ENCODE measurements around the gene SRD5A3. TPM values are rescaled to one million over a fixed set of nuclear protein-coding genes. Genes with fewer than 3 reads are reported as not detected.

Gene SRD5A3
- total RNA-seq, 2 experiments from 2014 or later: 11.8 to 12.0 TPM

DNA sequence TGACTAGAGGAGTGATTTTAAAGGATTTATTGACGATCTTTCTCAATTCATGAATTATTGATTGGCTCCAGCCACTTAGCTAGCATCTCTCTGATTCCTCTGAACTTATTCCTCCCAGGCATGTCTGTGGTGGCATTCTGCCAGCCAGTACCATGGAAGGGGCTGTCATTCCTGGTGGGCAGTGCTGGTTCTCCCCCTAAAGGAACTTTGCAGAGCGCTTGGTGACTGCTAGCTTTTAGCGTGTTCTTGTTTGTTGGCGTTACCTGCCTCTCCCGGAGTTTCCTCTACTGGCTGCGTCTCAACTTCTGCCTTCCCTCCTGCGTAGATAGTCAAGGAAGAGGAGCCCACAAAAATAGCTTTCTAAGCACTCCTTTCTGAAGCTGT is 19.3 kb downstream of the SRD5A3 start:
- H3K9me3 Mint-ChIP-seq: no peaks in the 10 kb centered on the region
- no peak for DNase-seq
- no peak overlapping the region for H3K27ac Mint-ChIP-seq
- no peaks in the 10 kb centered on the region for H3K36me3 Mint-ChIP-seq (ENCODE audit: low read depth)
- ChIA-PET POLR2A (no interaction called here), CTCF (interaction anchor here (1.0 to 1.3 kb wide), 2 partner anchors 12 to 18 kb away, joined by 3 read pairs; no protein-coding TSS in a partner anchor)
- no peak overlapping the region for H3K4me3 Mint-ChIP-seq
- H3K4me1 Mint-ChIP-seq: no peaks in the 10 kb centered on the region
- no peaks in the 10 kb centered on the region for H3K27me3 Mint-ChIP-seq

DNA sequence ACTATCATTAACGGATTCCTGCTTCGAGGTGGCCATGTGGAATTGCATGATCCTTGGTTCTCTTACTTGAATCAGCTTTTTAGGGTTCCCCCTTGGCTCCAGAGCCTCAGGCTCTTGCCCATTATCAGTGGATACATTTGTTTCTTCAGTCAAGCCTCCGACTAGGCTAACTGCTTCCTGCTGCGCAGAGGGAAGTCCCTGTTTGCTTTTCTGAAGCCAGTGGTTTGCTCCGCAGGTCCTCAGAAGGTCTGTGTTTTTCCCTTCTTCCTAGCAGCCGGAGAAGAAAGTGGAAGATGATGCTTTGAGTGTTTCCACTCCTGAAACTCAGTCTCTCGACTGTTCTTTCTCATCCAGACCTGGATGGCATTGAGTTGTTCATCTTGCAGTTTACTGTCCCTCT is 20.6 kb downstream of the SRD5A3 start:
- Mint-ChIP-seq H3K27me3 (no peaks in the 10 kb centered on the region), H3K4me3 (no peak overlapping the region), H3K4me1 (no peaks in the 10 kb centered on the region), H3K27ac (no peak overlapping the region), H3K9me3 (no peaks in the 10 kb centered on the region), H3K36me3 (ENCODE audit: low read depth) (no peaks in the 10 kb centered on the region)
- CTCF ChIA-PET: interaction anchor here (0.5 to 1.3 kb wide), 2 partner anchors 9 to 21 kb away, joined by 3 to 6 read pairs; partner anchors contain the start of gene SRD5A3
- no peak for DNase-seq
- POLR2A ChIA-PET: no interaction called here

DNA sequence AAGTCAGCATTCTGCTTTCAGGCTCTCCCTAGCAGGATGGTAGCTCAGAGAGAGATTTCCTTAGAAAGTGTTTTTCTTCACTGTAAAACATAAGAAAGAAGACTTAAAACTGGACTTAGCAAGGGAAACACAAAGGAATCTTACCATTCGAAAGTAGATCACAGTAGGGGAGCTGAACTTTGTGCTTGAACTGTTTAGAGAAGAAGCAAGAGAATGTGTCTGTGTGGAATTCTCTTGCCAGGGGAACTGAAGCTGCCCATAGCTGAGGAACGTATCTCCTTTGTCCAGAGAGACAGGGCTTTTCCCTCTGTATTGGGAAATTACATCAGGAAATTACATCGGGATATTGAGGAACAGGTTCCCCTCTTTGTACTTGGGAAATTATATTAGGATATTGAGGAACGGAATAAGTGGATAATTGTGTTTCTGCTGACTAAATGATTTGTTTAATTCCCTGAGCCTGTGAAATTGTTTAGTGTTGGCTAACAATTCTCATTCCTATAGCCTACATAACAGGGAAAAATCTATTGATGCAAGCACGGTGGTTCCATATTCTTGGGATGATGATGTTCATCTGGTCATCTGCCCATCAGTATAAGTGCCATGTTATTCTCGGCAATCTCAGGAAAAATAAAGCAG is 21.2 kb downstream of the SRD5A3 start:
- H3K36me3 Mint-ChIP-seq (ENCODE audit: low read depth): no peaks in the 10 kb centered on the region
- no peak overlapping the region for H3K4me3 Mint-ChIP-seq
- no peak for DNase-seq
- no peak overlapping the region for H3K27ac Mint-ChIP-seq
- no peaks in the 10 kb centered on the region for H3K27me3 Mint-ChIP-seq
- POLR2A ChIA-PET: no interaction called here
- H3K4me1 Mint-ChIP-seq: no peaks in the 10 kb centered on the region
- CTCF ChIA-PET: interaction anchor here (0.5 kb wide), 1 partner anchor 9 kb away, joined by 6 read pairs; no protein-coding TSS in a partner anchor
- no peaks in the 10 kb centered on the region for H3K9me3 Mint-ChIP-seq

DNA sequence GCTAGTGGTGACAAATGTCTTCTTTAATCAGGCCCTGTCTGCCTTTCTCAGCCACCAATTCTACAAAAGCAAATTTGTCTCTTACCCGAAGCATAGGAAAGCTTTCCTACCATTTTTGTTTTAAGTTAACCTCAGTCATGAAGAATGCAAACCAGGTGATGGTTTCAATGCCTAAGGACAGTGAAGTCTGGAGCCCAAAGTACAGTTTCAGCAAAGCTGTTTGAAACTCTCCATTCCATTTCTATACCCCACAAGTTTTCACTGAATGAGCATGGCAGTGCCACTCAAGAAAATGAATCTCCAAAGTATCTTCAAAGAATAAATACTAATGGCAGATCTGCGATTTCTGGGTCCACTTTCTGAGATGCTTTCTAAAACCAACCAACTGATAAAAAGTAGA is 23.9 kb downstream of the SRD5A3 start:
- H3K4me3 Mint-ChIP-seq: no peak overlapping the region
- no peaks in the 10 kb centered on the region for H3K36me3 Mint-ChIP-seq (ENCODE audit: low read depth)
- DNase-seq: no peak
- no peak overlapping the region for H3K27ac Mint-ChIP-seq
- H3K4me1 Mint-ChIP-seq: no peaks in the 10 kb centered on the region
- ChIA-PET POLR2A (interaction anchor here (1.6 kb wide), 1 partner anchor 26 kb away, joined by 3 read pairs; the partner anchor contains the start of gene TMEM165), CTCF (interaction anchor here (0.7 kb wide), 1 partner anchor 25 kb away, joined by 3 read pairs; no protein-coding TSS in a partner anchor)
- H3K9me3 Mint-ChIP-seq: no peaks in the 10 kb centered on the region
- H3K27me3 Mint-ChIP-seq: no peaks in the 10 kb centered on the region

DNA sequence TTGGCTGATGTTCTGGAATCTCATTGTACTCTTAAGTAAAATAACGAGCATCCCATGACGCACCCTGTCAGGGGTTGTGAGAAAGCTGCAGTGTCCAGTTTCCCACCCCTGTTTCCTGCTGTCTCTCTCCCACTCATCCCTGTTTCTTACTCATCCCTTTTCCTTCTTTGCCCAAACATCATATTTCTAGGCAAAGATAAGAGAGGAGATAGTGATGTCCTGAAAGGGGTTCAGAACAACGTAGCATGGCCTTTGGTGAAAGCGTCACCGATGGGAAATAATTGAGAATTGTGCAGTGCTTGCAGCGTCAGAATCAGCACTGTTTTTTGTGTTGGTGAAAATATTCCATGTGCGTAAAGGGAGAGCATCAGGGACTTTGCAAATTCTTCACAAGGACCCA is 26.2 kb downstream of the SRD5A3 start:
- POLR2A ChIA-PET: no interaction called here
- no peak for DNase-seq
- Mint-ChIP-seq H3K9me3 (no peaks in the 10 kb centered on the region), H3K4me3 (no peak overlapping the region), H3K27me3 (no peaks in the 10 kb centered on the region), H3K4me1 (no peaks in the 10 kb centered on the region), H3K36me3 (ENCODE audit: low read depth) (no peaks in the 10 kb centered on the region), H3K27ac (no peak overlapping the region)
- CTCF ChIA-PET: no interaction called here

DNA sequence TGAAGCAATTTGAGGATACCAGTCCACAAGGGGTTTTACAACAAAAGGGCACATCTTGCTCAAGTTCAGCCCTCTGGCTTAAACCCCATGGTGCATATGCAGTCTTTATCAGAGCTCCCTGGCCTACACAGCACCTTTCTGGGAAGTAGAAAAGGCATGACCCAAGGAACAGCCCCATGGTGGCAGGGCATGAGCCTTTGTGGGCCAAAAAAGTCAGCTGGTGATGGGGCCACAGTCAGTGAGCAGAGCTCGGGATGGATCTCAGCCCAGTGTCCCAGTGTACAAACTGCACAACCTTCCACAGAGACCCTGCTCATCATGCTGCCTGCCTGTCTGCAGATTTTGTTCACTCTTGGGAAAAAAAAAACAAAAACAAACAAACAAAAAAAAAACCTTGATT is 27.4 kb downstream of the SRD5A3 start:
- no peaks in the 10 kb centered on the region for H3K36me3 Mint-ChIP-seq (ENCODE audit: low read depth)
- DNase-seq: no peak
- no peaks in the 10 kb centered on the region for H3K9me3 Mint-ChIP-seq
- POLR2A ChIA-PET: interaction anchor here (1.1 kb wide), 1 partner anchor 22 kb away, joined by 4 read pairs; no protein-coding TSS in a partner anchor
- no peaks in the 10 kb centered on the region for H3K27me3 Mint-ChIP-seq
- CTCF ChIA-PET: interaction anchor here (0.6 to 2.1 kb wide), 2 partner anchors 28 to 59 kb away, joined by 4 read pairs; partner anchors contain the start of gene SRD5A3
- H3K4me1 Mint-ChIP-seq: no peaks in the 10 kb centered on the region
- H3K4me3 Mint-ChIP-seq: no peak overlapping the region
- H3K27ac Mint-ChIP-seq: no peak overlapping the region

DNA sequence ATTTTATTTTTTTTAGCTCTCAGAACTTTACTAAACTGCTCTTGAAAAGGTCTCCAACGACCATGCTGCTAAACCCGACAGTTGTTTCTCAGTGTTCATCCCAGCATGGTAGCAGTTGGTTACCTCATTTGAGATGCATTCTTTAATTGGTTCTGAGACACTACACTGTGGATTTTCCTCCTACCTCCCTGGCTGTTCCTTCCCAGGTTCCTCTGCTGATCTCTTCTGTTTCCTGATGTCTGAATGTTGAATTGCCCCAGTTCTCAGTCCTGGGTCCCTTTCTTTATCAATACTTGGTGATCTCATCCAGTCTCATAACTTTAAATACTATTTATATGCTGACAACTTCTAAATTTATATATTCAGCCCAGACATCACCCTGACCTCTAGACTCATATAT is 30.7 kb downstream of the SRD5A3 start:
- no peaks in the 10 kb centered on the region for H3K4me1 Mint-ChIP-seq
- H3K27ac Mint-ChIP-seq: no peak overlapping the region
- POLR2A ChIA-PET: no interaction called here
- H3K36me3 Mint-ChIP-seq (ENCODE audit: low read depth): no peaks in the 10 kb centered on the region
- CTCF ChIA-PET: interaction anchor here (0.9 kb wide), 1 partner anchor 18 kb away, joined by 4 read pairs; the partner anchor contains the start of gene TMEM165
- no peak overlapping the region for H3K4me3 Mint-ChIP-seq
- DNase-seq: no peak
- H3K27me3 Mint-ChIP-seq: no peaks in the 10 kb centered on the region
- no peaks in the 10 kb centered on the region for H3K9me3 Mint-ChIP-seq

DNA sequence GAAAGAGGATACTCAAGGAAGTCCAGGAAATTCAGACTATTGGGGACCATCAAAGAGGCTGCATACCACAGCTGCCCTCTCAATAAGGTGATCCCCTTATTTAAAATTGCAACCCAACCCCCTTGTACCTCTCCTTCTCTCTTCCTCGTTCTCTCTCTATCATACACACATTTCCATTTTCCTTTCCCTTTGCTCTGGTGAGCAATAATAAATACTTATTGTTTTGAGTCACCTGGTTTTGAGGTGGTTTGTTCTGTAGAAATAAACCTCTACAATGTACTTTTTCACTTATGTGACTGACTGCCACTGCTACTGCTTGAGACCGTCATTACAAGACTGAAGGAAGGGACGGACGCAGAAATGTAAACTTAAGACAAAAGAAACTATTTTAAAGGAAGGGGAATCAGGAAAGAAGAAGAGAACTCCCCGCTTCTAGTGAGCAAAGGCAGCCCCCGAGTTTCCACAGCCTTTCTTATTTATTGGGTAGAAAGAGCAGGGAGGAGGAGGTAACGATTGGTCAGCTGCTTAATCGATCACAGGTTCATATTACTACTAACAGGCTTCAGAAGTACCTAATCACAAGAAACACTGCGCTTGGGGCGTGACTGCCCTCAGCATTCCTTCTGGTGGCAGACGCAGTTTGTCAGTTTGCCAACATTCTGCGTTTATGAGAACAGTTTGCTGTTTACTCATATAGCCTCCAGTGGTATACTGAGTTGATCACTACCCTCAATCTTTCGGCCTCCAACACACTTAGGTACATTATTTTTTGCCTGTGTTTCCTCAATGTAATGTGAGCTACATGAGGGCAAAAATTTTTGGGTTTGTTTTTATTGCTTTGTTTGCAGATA is 32.8 kb downstream of the SRD5A3 start:
- H3K27me3 Mint-ChIP-seq: no peaks in the 10 kb centered on the region
- no peaks in the 10 kb centered on the region for H3K9me3 Mint-ChIP-seq
- no peak overlapping the region for H3K27ac Mint-ChIP-seq
- H3K4me3 Mint-ChIP-seq: no peak overlapping the region
- ChIA-PET CTCF (no interaction called here), POLR2A (no interaction called here)
- H3K36me3 Mint-ChIP-seq (ENCODE audit: low read depth): no peaks in the 10 kb centered on the region
- DNase-seq: no peak
- peaks cover 6% of the 10 kb centered on the region for H3K4me1 Mint-ChIP-seq

DNA sequence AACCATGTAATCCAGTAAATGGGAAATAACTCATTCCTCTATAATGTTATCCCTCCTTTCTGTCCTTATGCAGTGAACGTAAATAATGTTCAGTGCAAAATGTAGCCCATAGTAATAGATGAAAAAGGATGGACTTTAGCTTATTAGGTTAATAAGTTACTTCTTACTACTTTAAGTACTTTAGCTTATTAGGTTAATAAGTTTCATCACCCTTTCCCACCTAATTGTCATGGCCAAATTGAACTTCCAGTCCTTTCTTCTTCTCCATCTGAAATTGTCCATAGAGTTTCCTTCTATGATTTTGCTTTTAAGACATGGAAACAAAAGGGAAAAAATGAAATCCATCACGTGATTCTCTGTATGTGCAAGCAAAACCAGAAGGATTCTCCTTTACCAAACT is 34.5 kb downstream of the SRD5A3 start:
- no peak for DNase-seq
- H3K4me1 Mint-ChIP-seq: peaks cover 12% of the 10 kb centered on the region
- no peak overlapping the region for H3K4me3 Mint-ChIP-seq
- no peak overlapping the region for H3K27ac Mint-ChIP-seq
- H3K9me3 Mint-ChIP-seq: no peaks in the 10 kb centered on the region
- ChIA-PET POLR2A (no interaction called here), CTCF (interaction anchor here (1.0 kb wide), 1 partner anchor 35 kb away, joined by 3 read pairs; the partner anchor contains the start of gene SRD5A3)
- no peaks in the 10 kb centered on the region for H3K27me3 Mint-ChIP-seq
- H3K36me3 Mint-ChIP-seq (ENCODE audit: low read depth): no peaks in the 10 kb centered on the region

DNA sequence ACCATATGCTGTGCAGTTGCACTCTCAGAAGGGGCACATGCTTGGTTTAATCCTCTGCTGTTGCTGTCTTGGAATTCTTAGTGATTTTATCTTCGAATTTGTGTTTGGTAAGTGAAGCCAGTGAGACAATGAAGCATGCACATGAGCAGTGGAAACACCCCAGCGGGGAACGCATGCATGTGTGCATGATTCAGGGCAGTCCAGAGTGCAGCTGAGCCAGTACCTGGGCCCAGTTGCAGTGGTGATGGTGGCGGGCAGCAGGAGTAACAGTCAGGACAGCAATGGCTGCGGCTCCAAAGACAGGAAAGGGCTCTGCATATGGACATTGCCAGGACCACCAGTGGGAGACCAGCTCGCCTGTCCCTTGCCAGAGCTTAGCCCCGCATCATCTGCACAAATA is 35.5 kb downstream of the SRD5A3 start:
- Mint-ChIP-seq H3K4me3 (no peak overlapping the region), H3K36me3 (ENCODE audit: low read depth) (no peaks in the 10 kb centered on the region), H3K9me3 (no peaks in the 10 kb centered on the region), H3K4me1 (peaks cover 16% of the 10 kb centered on the region), H3K27ac (no peak overlapping the region), H3K27me3 (no peaks in the 10 kb centered on the region)
- DNase-seq: no peak
- POLR2A ChIA-PET: interaction anchor here (0.6 kb wide), 1 partner anchor 10 kb away, joined by 3 read pairs; no protein-coding TSS in a partner anchor
- CTCF ChIA-PET: no interaction called here

DNA sequence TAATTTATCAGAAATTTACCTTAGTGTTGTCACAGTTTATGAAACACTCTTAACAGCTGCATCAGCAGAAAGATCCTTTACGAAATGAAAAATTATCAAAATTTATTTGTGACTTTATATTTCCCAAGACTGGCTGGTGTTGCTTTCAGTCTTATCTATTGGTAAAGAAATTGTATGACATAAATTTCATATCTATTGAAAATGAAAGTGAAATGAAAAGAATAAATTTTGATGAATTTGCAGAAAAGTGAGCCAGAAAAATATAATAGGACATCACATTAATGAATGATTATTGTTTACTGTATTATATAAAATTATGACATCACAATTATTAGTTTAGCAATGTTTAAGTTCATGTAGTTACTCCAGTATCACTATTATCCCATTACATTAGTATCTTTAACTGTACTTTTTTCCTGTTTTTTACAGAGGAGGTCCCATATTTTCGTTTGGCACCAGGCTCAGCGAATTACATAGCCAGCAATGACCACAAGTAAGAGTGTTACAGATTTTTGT is 36.5 kb downstream of the SRD5A3 start:
- no peak overlapping the region for H3K4me3 Mint-ChIP-seq
- no peaks in the 10 kb centered on the region for H3K9me3 Mint-ChIP-seq
- H3K4me1 Mint-ChIP-seq: peaks cover 16% of the 10 kb centered on the region
- no peaks in the 10 kb centered on the region for H3K36me3 Mint-ChIP-seq (ENCODE audit: low read depth)
- ChIA-PET POLR2A (interaction anchor here (0.6 kb wide), 1 partner anchor 1095 kb away, joined by 3 read pairs; no protein-coding TSS in a partner anchor), CTCF (no interaction called here)
- no peaks in the 10 kb centered on the region for H3K27me3 Mint-ChIP-seq
- DNase-seq: no peak
- H3K27ac Mint-ChIP-seq: no peak overlapping the region

DNA sequence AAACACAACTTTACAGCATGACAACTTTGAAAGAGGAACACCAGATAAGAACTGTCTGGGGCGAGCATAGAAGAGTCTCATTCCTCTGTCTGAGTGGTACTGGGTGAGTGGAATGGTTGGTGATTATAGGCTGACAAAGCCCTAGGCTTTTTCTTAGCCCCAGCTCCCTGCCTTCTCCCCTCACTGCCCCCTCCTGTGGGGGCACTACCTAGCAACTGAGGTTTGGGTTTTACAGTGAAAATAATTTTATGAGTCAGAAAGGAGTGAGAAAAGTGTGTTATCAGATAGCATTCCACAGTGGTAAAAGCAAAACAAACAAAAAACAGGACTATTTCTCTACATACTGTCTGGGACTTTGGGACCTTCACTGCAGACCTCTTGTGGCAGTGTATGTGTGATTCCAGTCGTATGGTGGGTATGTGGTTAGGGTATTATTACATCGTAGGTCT is 39.2 kb downstream of the SRD5A3 start:
- Mint-ChIP-seq H3K36me3 (ENCODE audit: low read depth) (no peaks in the 10 kb centered on the region), H3K27me3 (no peaks in the 10 kb centered on the region), H3K4me1 (peaks cover 16% of the 10 kb centered on the region), H3K9me3 (no peaks in the 10 kb centered on the region), H3K4me3 (no peak overlapping the region), H3K27ac (no peak overlapping the region)
- POLR2A ChIA-PET: interaction anchor here (2.6 kb wide), 1 partner anchor 10 kb away, joined by 20 read pairs; the partner anchor contains the start of gene TMEM165
- no peak for DNase-seq
- CTCF ChIA-PET: interaction anchor here (0.8 to 2.3 kb wide), 2 partner anchors 10 to 39 kb away, joined by 3 to 10 read pairs; partner anchors contain the start of genes SRD5A3 and TMEM165

DNA sequence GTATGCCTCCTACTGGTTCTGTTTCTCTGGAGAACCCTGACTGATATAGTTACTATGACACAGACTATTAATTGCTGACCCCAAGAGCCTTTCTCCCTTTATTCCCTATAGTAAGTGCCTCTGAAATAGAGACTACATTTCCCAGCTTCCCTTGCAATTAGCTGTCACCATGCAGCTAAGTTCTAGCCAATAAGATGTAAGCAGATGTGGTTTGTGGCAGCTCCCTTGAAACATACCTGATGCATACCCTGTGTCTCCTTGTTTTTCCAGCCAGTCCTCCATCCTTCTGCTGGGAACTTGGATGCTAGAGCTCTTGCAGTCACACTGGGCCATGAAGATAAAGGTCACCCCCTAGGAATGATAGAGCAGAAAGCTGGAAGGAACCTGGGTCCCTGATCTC is 40.0 kb downstream of the SRD5A3 start:
- Mint-ChIP-seq H3K4me3 (no peak overlapping the region), H3K27ac (no peak overlapping the region), H3K4me1 (peaks cover 16% of the 10 kb centered on the region), H3K9me3 (no peaks in the 10 kb centered on the region), H3K36me3 (ENCODE audit: low read depth) (no peaks in the 10 kb centered on the region), H3K27me3 (no peaks in the 10 kb centered on the region)
- CTCF ChIA-PET: interaction anchor here (2.3 kb wide), 1 partner anchor 9 kb away, joined by 10 read pairs; the partner anchor contains the start of gene TMEM165
- no peak for DNase-seq
- POLR2A ChIA-PET: interaction anchor here (1.2 to 2.6 kb wide), 2 partner anchors 10 to 14 kb away, joined by 3 to 20 read pairs; partner anchors contain the start of gene TMEM165
